ENCODE results near the gene RNF182. TPM values are rescaled to one million over a fixed set of nuclear protein-coding genes. Genes with fewer than 3 reads are reported as not detected.

RNF182 gene
- total and polyA plus RNA-seq, 10 donors: 0.02 to 3.6 (median 0.33) TPM; not detected in 3

DNA sequence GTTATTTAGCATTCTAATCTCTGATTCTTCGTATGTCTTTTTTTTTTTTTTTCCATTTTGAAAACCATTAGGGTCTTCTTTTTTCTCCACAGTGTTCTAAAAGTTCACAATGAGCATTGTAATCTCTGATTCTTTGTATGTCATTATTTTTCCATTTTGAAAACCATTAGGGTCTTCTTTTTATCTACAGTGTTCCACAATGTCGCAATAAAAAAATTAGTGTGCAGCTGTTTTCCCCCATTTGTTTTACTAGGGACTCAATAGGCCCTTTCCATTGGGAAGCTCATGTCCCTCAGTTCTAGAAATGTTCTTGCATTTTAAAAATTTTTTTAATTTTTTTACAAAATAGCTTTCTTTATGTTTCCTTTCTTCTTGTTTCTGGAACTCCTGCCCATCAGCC is 64.2 kb downstream of the RNF182 start:
- TF ChIP-seq, protein P1, sequence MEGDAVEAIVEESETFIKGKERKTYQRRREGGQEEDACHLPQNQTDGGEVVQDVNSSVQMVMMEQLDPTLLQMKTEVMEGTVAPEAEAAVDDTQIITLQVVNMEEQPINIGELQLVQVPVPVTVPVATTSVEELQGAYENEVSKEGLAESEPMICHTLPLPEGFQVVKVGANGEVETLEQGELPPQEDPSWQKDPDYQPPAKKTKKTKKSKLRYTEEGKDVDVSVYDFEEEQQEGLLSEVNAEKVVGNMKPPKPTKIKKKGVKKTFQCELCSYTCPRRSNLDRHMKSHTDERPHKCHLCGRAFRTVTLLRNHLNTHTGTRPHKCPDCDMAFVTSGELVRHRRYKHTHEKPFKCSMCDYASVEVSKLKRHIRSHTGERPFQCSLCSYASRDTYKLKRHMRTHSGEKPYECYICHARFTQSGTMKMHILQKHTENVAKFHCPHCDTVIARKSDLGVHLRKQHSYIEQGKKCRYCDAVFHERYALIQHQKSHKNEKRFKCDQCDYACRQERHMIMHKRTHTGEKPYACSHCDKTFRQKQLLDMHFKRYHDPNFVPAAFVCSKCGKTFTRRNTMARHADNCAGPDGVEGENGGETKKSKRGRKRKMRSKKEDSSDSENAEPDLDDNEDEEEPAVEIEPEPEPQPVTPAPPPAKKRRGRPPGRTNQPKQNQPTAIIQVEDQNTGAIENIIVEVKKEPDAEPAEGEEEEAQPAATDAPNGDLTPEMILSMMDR (IDR thresholded peaks at IDR 0.05 in 8 of 11, conservative IDR thresholded peaks at IDR 0.05 in 3 of 11): no peak
- no peak for TF ChIP-seq POLR2A (IDR thresholded peaks at IDR 0.05)
- no peak for TF ChIP-seq POLR2AphosphoS5 (IDR thresholded peaks at IDR 0.05)
- intact Hi-C loops (cut with DNase I; ENCODE audit: low total_unique reads): no loop called here
- H3K27me3 ChIP-seq (replicated peaks in 1 of 7): peaks cover 0 to 32% (median 0%) of the 10 kb centered on the region in 7 donors
- H3K36me3 ChIP-seq: no peaks in the 10 kb centered on the region
- no peaks in the 10 kb centered on the region for H3K4me1 ChIP-seq
- H3K27ac ChIP-seq: no peak overlapping the region
- WGBS, 5 donors: 82 to 97% (median 90%) methylated on average over 2 of the region's 2 CpGs
- H3K4me3 ChIP-seq: no peak overlapping the region
- H3K9me3 ChIP-seq: no peaks in the 10 kb centered on the region
- DNase-seq: no peak

DNA sequence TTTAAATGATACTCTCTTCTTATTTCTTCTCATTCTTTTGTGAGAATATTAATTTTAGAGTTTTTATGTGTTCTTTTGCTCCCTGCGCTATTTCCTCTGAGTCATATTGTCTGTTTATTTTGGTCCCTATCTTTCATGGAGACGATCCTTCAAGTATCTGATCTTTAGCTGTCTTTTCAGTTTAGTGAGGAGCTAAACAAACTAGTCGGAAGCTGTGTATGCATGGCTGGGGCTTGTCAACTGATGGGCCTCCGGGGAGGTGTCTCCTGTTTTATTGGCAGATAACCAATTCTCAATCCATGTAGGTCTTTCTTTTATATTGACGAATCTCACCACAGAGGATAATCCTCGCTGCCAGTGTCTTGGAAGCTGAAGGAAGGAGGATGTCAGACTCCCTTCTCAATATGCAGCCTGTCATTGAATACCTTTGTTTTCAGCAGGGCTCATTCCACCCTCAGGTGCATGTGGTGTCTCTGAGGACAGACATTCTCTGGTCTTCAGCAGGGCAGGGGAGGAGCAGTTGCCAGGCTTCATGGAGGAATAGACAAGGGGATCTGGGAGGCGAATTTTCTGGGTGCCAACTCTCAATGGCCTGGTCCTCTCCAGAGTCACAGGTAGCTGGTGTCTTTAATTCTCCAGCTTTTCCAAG is 64.9 kb downstream of the RNF182 start:
- Histone ChIP-seq H3K27me3 (replicated peaks in 1 of 7) (peaks cover 0 to 25% (median 0%) of the 10 kb centered on the region in 7 donors), H3K4me3 (no peak overlapping the region), H3K36me3 (no peaks in the 10 kb centered on the region), H3K4me1 (no peaks in the 10 kb centered on the region), H3K27ac (no peak overlapping the region), H3K9me3 (no peaks in the 10 kb centered on the region)
- intact Hi-C loops (cut with DNase I; ENCODE audit: low total_unique reads): no loop called here
- WGBS, 5 donors: 66 to 87% (median 83%) methylated on average over 7 of the region's 7 CpGs
- no peak for DNase-seq
- no peak for TF ChIP-seq POLR2AphosphoS5 (IDR thresholded peaks at IDR 0.05)
- TF ChIP-seq POLR2A (IDR thresholded peaks at IDR 0.05): no peak
- TF ChIP-seq, protein P1 (IDR thresholded peaks at IDR 0.05 in 8 of 11, conservative IDR thresholded peaks at IDR 0.05 in 3 of 11): no peak

DNA sequence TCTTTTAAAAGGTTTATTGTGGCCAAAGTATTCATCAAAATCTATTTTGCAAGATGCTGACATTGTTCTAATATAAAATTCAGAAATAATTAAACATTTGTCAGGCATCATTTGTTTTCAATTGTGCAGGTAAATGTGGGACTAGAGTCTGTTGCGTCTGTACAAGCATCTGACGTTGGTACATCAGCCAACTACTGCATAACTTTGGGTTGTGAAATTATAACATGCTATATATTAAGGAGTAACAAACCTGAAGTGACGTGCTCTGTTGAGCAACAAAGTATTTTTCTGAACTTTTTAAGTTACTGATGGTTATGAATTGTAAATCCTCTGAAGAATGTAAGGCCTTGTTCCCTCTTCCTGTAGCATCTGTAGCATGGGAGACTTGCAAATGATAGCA is 66.0 kb downstream of the RNF182 start:
- Histone ChIP-seq H3K4me3 (no peak overlapping the region), H3K36me3 (no peaks in the 10 kb centered on the region), H3K9me3 (no peaks in the 10 kb centered on the region), H3K4me1 (no peaks in the 10 kb centered on the region), H3K27me3 (replicated peaks in 1 of 7) (peaks cover 0 to 13% (median 0%) of the 10 kb centered on the region in 7 donors), H3K27ac (no peak overlapping the region)
- intact Hi-C loops (cut with DNase I; ENCODE audit: low total_unique reads): no loop called here
- 71 to 85% (median 81%) methylated on average over 3 of the region's 3 CpGs for WGBS, 5 donors
- TF ChIP-seq POLR2A (IDR thresholded peaks at IDR 0.05): no peak
- no peak for TF ChIP-seq POLR2AphosphoS5 (IDR thresholded peaks at IDR 0.05)
- TF ChIP-seq, protein P1 (IDR thresholded peaks at IDR 0.05 in 8 of 11, conservative IDR thresholded peaks at IDR 0.05 in 3 of 11): no peak
- no peak for DNase-seq

DNA sequence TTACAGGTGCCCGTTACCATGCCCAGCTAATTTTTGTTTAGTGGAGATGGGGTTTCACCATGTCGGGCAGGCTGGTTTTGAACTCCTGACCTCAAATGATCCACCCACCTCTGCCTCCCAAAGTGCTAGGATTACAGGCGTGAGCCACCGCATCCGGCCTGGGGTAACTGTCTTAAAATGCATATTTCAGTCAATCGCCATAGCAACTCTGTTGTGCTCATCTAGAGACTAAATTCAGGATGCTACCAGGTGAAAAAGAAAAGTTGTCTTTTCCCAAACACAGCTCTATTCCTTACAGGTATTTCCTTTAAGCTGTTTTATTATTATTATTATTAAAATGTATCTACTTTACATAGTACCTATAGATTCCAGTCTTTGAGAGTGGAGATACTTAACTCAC is 66.6 kb downstream of the RNF182 start:
- H3K4me1 ChIP-seq: no peaks in the 10 kb centered on the region
- no peak overlapping the region for H3K4me3 ChIP-seq
- peaks cover 0 to 10% (median 0%) of the 10 kb centered on the region in 7 donors for H3K27me3 ChIP-seq (replicated peaks in 1 of 7)
- 88 to 95% (median 91%) methylated on average over 6 of the region's 6 CpGs for WGBS, 5 donors
- no peak for TF ChIP-seq POLR2AphosphoS5 (IDR thresholded peaks at IDR 0.05)
- TF ChIP-seq POLR2A (IDR thresholded peaks at IDR 0.05): no peak
- TF ChIP-seq, protein P1 (IDR thresholded peaks at IDR 0.05 in 8 of 11, conservative IDR thresholded peaks at IDR 0.05 in 3 of 11): no peak
- no peaks in the 10 kb centered on the region for H3K9me3 ChIP-seq
- H3K27ac ChIP-seq: no peak overlapping the region
- no peak for DNase-seq
- no peaks in the 10 kb centered on the region for H3K36me3 ChIP-seq
- intact Hi-C loops (cut with DNase I; ENCODE audit: low total_unique reads): no loop called here
